ENCODE results near the gene SPAG17. TPM values are rescaled to one million over a fixed set of nuclear protein-coding genes. Genes with fewer than 3 reads are reported as not detected.
A peak's percentile ranks its signal among the peaks of the same experiment; 100 is the strongest.

Gene SPAG17
- total and polyA plus RNA-seq, 2 experiments from 2014 or later: 0.36 to 1.7 TPM

DNA sequence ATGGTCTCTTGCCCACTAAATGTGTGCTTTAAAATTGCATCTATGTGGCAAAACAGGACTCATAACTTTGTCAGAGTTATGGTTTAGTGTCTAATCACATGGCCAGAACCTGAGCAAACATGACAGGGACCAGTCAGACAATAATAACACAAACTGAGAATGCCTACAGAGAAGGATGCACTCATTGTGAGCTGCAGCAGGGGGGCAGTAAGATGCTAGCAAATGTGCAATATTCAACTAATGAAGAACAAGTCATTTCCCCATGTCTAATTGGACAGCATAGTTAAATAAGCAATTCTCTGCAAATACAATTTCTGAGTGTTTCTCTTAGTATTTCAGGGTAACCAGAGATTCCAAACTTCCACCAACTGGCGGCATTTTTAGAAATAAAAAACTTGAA lies 30.8 kb downstream of the SPAG17 start:
- 90% methylated on average over 1 of the region's 1 CpG for WGBS (ENCODE audit: low lambda C conversion rate, missing lambda C conversion rate)
- TF ChIP-seq EZH2 (IDR thresholded peaks at IDR 0.05; ENCODE audit: borderline replicate concordance) (no peak), CTCF (IDR thresholded peaks at IDR 0.05; ENCODE audit: poor library complexity) (peak; percentile 56)

GRCh38 chr1:118151312-118151937 lies 33.6 kb downstream of the SPAG17 start:
- H3K79me2 ChIP-seq: no peaks in the 10 kb centered on the region
- H3K4me3 ChIP-seq: no peak overlapping the region
- H3K9me2 ChIP-seq (replicated peaks; ENCODE audit: insufficient read depth): no peaks in the 10 kb centered on the region
- no peak overlapping the region for H3K4me2 ChIP-seq
- WGBS (ENCODE audit: low lambda C conversion rate, missing lambda C conversion rate): 2% methylated on average over 6 of the region's 6 CpGs
- DNase-seq (ENCODE audit: low spot score): peak; percentile 71
- no peaks in the 10 kb centered on the region for H3K9me3 ChIP-seq (ENCODE audit: low read depth)
- no peak overlapping the region for H2AFZ ChIP-seq
- H4K20me1 ChIP-seq (ENCODE audit: insufficient read depth, poor library complexity, severe bottlenecking): no peaks in the 10 kb centered on the region
- H3K36me3 ChIP-seq (replicated peaks; ENCODE audit: insufficient read depth, low read depth): no peaks in the 10 kb centered on the region
- TF ChIP-seq CTCF (IDR thresholded peaks at IDR 0.05; ENCODE audit: poor library complexity) (peak; percentile 90), EZH2phosphoT487 (IDR thresholded peaks at IDR 0.05; ENCODE audit: low read depth, severe bottlenecking, unreplicated experiment) (no peak)
- no peak overlapping the region for H3K27ac ChIP-seq
- H3K4me1 ChIP-seq (ENCODE audit: insufficient read depth): peaks cover 6% of the 10 kb centered on the region
- H3K27me3 ChIP-seq: no peaks in the 10 kb centered on the region

More for the DNA sequence above, 30.8 kb downstream of the SPAG17 start:
- Histone ChIP-seq H3K9me2 (replicated peaks; ENCODE audit: insufficient read depth) (no peaks in the 10 kb centered on the region), H3K79me2 (no peaks in the 10 kb centered on the region), H3K4me2 (no peak overlapping the region), H3K27me3 (no peaks in the 10 kb centered on the region), H3K36me3 (replicated peaks; ENCODE audit: insufficient read depth, low read depth) (no peaks in the 10 kb centered on the region), H4K20me1 (ENCODE audit: insufficient read depth, poor library complexity, severe bottlenecking) (no peaks in the 10 kb centered on the region), H2AFZ (no peak overlapping the region), H3K4me1 (ENCODE audit: insufficient read depth) (no peaks in the 10 kb centered on the region), H3K9me3 (ENCODE audit: low read depth) (no peaks in the 10 kb centered on the region), H3K4me3 (no peak overlapping the region), H3K27ac (no peak overlapping the region)
- peak; percentile 34 for DNase-seq (ENCODE audit: low spot score)

DNA sequence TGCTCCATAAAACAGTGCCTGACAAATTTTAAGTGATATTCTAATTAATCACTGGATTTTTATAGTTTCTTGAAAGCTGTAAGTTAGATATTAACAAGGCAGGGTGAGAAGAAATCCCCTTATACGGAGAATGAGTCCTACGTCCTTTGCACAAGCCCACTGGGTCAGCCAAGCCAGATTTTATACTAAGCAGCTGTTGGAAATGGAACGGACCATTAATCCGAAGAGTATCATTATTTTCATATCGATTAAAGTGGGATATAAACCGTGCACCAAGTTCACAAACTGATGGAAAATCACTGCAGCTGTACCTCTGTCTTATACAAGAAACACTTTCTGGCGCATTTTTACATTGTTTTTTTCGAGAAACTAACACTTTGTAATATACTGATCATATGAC lies 35.2 kb downstream of the SPAG17 start:
- Histone ChIP-seq H3K79me2 (no peaks in the 10 kb centered on the region), H4K20me1 (ENCODE audit: insufficient read depth, poor library complexity, severe bottlenecking) (no peaks in the 10 kb centered on the region), H3K27ac (no peak overlapping the region), H3K9me2 (replicated peaks; ENCODE audit: insufficient read depth) (no peaks in the 10 kb centered on the region), H3K9me3 (ENCODE audit: low read depth) (no peaks in the 10 kb centered on the region), H3K4me1 (ENCODE audit: insufficient read depth) (peaks cover 6% of the 10 kb centered on the region), H3K27me3 (no peaks in the 10 kb centered on the region), H3K4me3 (no peak overlapping the region), H2AFZ (no peak overlapping the region), H3K4me2 (no peak overlapping the region), H3K36me3 (replicated peaks; ENCODE audit: insufficient read depth, low read depth) (no peaks in the 10 kb centered on the region)
- DNase-seq (ENCODE audit: low spot score): no peak
- TF ChIP-seq EZH2phosphoT487 (IDR thresholded peaks at IDR 0.05; ENCODE audit: low read depth, severe bottlenecking, unreplicated experiment): no peak
- no peak for TF ChIP-seq EZH2 (IDR thresholded peaks at IDR 0.05; ENCODE audit: borderline replicate concordance)
- no peak for TF ChIP-seq CTCF (IDR thresholded peaks at IDR 0.05; ENCODE audit: poor library complexity)
- WGBS (ENCODE audit: low lambda C conversion rate, missing lambda C conversion rate): 91% methylated on average over 8 of the region's 8 CpGs

Data from hepatocyte (in vitro differentiated cells).